ENCODE data around the gene ISL1. TPM values are rescaled to one million over a fixed set of nuclear protein-coding genes. Genes with fewer than 3 reads are reported as not detected.

ISL1 gene
- total RNA-seq, 2 donors from 2014 or later = 1.6 to 2.9 TPM

- intact Hi-C loops (cut with DNase I) = no loop called here
- no peak overlapping the region for H3K27ac ChIP-seq
- no peak for TF ChIP-seq POLR2A (IDR thresholded peaks at IDR 0.05)
- TF ChIP-seq CTCF (IDR thresholded peaks at IDR 0.05) = no peak
- WGBS, 2 donors = 7 to 9% methylated on average over 19 to 57 of the region's 57 CpGs
- no peak overlapping the region for H3K4me3 ChIP-seq
- H3K36me3 ChIP-seq (replicated peaks in 1 of 2; ENCODE audit: insufficient read depth in 1 of 2, low read depth in 2 of 2) = no peaks in the 10 kb centered on the region
- H3K4me1 ChIP-seq = peaks cover 8% of the 10 kb centered on the region
- no peak for DNase-seq
- no peaks in the 10 kb centered on the region for H3K9me3 ChIP-seq
- no peaks in the 10 kb centered on the region for H3K27me3 ChIP-seq
- no peak for ATAC-seq
These were observed 15.8 kb downstream of the ISL1 start for GRCh38 chr5:51398875-51399642.

- DNase-seq (no peak), ATAC-seq (no peak)
- no peaks in the 10 kb centered on the region for H3K9me3 ChIP-seq
- TF ChIP-seq CTCF (IDR thresholded peaks at IDR 0.05) (no peak), POLR2A (IDR thresholded peaks at IDR 0.05) (no peak)
- H3K27ac ChIP-seq = no peak overlapping the region
- H3K27me3 ChIP-seq = no peaks in the 10 kb centered on the region
- peaks cover 8% of the 10 kb centered on the region for H3K4me1 ChIP-seq
- H3K36me3 ChIP-seq (replicated peaks in 1 of 2; ENCODE audit: insufficient read depth in 1 of 2, low read depth in 2 of 2) = no peaks in the 10 kb centered on the region
- no peak overlapping the region for H3K4me3 ChIP-seq
- intact Hi-C loops (cut with DNase I) = no loop called here
- 9 to 26% methylated on average over 6 to 10 of the region's 10 CpGs for WGBS, 2 donors
These were observed 16.4 kb downstream of the ISL1 start for GRCh38 chr5:51399643-51400006.

GRCh38 chr5:51404255-51404654, 21.0 kb downstream of the ISL1 start:
- WGBS, 2 donors = 78 to 88% methylated on average over 1 of the region's 1 CpG
- no peak overlapping the region for H3K27ac ChIP-seq
- H3K36me3 ChIP-seq (replicated peaks in 1 of 2; ENCODE audit: insufficient read depth in 1 of 2, low read depth in 2 of 2) = no peaks in the 10 kb centered on the region
- H3K9me3 ChIP-seq = no peaks in the 10 kb centered on the region
- TF ChIP-seq POLR2A (IDR thresholded peaks at IDR 0.05) (no peak), CTCF (IDR thresholded peaks at IDR 0.05) (no peak)
- intact Hi-C loops (cut with DNase I) = no loop called here
- no peaks in the 10 kb centered on the region for H3K27me3 ChIP-seq
- no peak for DNase-seq
- no peak overlapping the region for H3K4me3 ChIP-seq
- ATAC-seq = no peak
- peaks cover 2% of the 10 kb centered on the region for H3K4me1 ChIP-seq

- no peak for ATAC-seq
- WGBS, 2 donors = 32 to 39% methylated on average over 7 of the region's 7 CpGs
- Histone ChIP-seq H3K27me3 (no peaks in the 10 kb centered on the region), H3K4me3 (no peak overlapping the region), H3K9me3 (no peaks in the 10 kb centered on the region), H3K4me1 (no peaks in the 10 kb centered on the region), H3K27ac (no peak overlapping the region), H3K36me3 (replicated peaks in 1 of 2; ENCODE audit: insufficient read depth in 1 of 2, low read depth in 2 of 2) (no peaks in the 10 kb centered on the region)
- no peak for DNase-seq
- TF ChIP-seq CTCF (IDR thresholded peaks at IDR 0.05) (no peak), POLR2A (IDR thresholded peaks at IDR 0.05) (no peak)
- intact Hi-C loops (cut with DNase I) = no loop called here
These were observed 28.7 kb downstream of the ISL1 start for GRCh38 chr5:51411921-51412325.

GRCh38 chr5:51414516-51414915, 31.3 kb downstream of the ISL1 start:
- TF ChIP-seq POLR2A (IDR thresholded peaks at IDR 0.05) (no peak), CTCF (IDR thresholded peaks at IDR 0.05) (no peak)
- Histone ChIP-seq H3K36me3 (replicated peaks in 1 of 2; ENCODE audit: insufficient read depth in 1 of 2, low read depth in 2 of 2) (no peaks in the 10 kb centered on the region), H3K4me1 (no peaks in the 10 kb centered on the region), H3K27ac (no peak overlapping the region), H3K9me3 (no peaks in the 10 kb centered on the region), H3K4me3 (no peak overlapping the region), H3K27me3 (no peaks in the 10 kb centered on the region)
- ATAC-seq = no peak
- intact Hi-C loops (cut with DNase I) = no loop called here
- DNase-seq = no peak
- 59 to 69% methylated on average over 2 of the region's 2 CpGs for WGBS, 2 donors

Data from body of pancreas (tissue), 4 donors.